GM23338 (cell line): ENCODE measurements around the gene CDC14B. TPM values are rescaled to one million over a fixed set of nuclear protein-coding genes. Genes with fewer than 3 reads are reported as not detected.

Experiments used
- ATAC-seq: fragments of 200-7000 bp; cut with Tn5 transposase; 3 replicates; pipeline ENCODE4 v1.9.1; 2020
- DNase-seq: peaks from one replicate; pipeline ENCODE4 v3.0.0-alpha.2; 2015; ENCODE audit warnings: low spot score
- H2AFZ ChIP-seq: fragments of 200-600 bp; sonication (generic); 2 replicates; pipeline ENCODE4 v1.8.0; 2016; ENCODE audit warnings: antibody characterized with exemption, mild to moderate bottlenecking, moderate library complexity
- H3F3A ChIP-seq: fragments of 200-600 bp; sonication (generic); replicated peaks from 2 replicates; pipeline ENCODE4 v1.8.0; 2017; ENCODE audit warnings: antibody characterized with exemption, mixed run types, low read depth
- H3K27ac ChIP-seq: fragments of 200-600 bp; sonication (generic); 2 replicates; pipeline ENCODE4 v1.6.1; 2016; ENCODE audit warnings: low read depth
- H3K27me3 ChIP-seq: fragments of 200-600 bp; sonication (generic); 2 replicates; pipeline ENCODE4 v1.8.0; 2016; ENCODE audit warnings: mild to moderate bottlenecking, mixed run types, moderate library complexity; ENCODE audit not compliant: insufficient read depth
- H3K36me3 ChIP-seq: fragments of 200-600 bp; sonication (generic); 2 replicates; pipeline ENCODE4 v1.8.0; 2016; ENCODE audit warnings: mild to moderate bottlenecking; ENCODE audit not compliant: insufficient read depth
- H3K4me1 ChIP-seq: fragments of 200-600 bp; sonication (generic); 2 replicates; pipeline ENCODE4 v1.8.0; 2016; ENCODE audit warnings: mild to moderate bottlenecking, moderate library complexity; ENCODE audit not compliant: insufficient read depth
- H3K4me2 ChIP-seq: fragments of 200-600 bp; sonication (generic); 2 replicates; pipeline ENCODE4 v1.7.1; 2017; ENCODE audit warnings: mixed run types
- H3K4me3 ChIP-seq: fragments of 200-600 bp; sonication (generic); 2 replicates; pipeline ENCODE4 v1.6.1; 2016; ENCODE audit warnings: mixed run types
- H3K79me2 ChIP-seq: fragments of 200-600 bp; sonication (generic); replicated peaks from 2 replicates; pipeline ENCODE4 v1.8.0; 2017; ENCODE audit warnings: mild to moderate bottlenecking; ENCODE audit not compliant: insufficient read depth
- H3K9me2 ChIP-seq: fragments of 200-600 bp; sonication (generic); 2 replicates; pipeline ENCODE4 v1.8.0; 2017; ENCODE audit not compliant: insufficient read depth
- H4K20me1 ChIP-seq: fragments of 200-600 bp; sonication (generic); replicated peaks from 2 replicates; pipeline ENCODE4 v1.8.0; 2017; ENCODE audit warnings: mild to moderate bottlenecking; ENCODE audit not compliant: insufficient read depth
- H3K27ac Mint-ChIP-seq: 2 replicates; pipeline ENCODE4 v1.8.0; 2020; ENCODE audit warnings: inconsistent platforms, mild to moderate bottlenecking, moderate library complexity, mixed read lengths
- H3K27me3 Mint-ChIP-seq: 3 replicates; pipeline ENCODE4 v1.8.0; 2022; ENCODE audit warnings: low read depth, mild to moderate bottlenecking, moderate library complexity, mixed read lengths, inconsistent platforms; ENCODE audit not compliant: insufficient read depth, poor library complexity
- H3K36me3 Mint-ChIP-seq: 3 replicates; pipeline ENCODE4 v1.8.0; 2021; ENCODE audit warnings: low read depth, mild to moderate bottlenecking, inconsistent platforms, moderate library complexity, mixed read lengths
- H3K4me1 Mint-ChIP-seq: 3 replicates; pipeline ENCODE4 v1.8.0; 2020; ENCODE audit warnings: mild to moderate bottlenecking, inconsistent platforms, mixed read lengths
- H3K4me3 Mint-ChIP-seq: 3 replicates; pipeline ENCODE4 v1.8.0; 2021; ENCODE audit warnings: moderate library complexity, mild to moderate bottlenecking, inconsistent platforms, mixed read lengths
- H3K9me3 Mint-ChIP-seq: 3 replicates; pipeline ENCODE4 v1.8.0; 2020; ENCODE audit warnings: moderate library complexity, mild to moderate bottlenecking, inconsistent platforms, mixed read lengths
- CREB1 ChIP-seq: fragments of 250-450 bp; sonication (Bioruptor Pico); IDR thresholded peaks from 2 replicates; pipeline ENCODE4 v1.5.0; 2020; ENCODE audit warnings: low read depth, mild to moderate bottlenecking, moderate library complexity
- CTCF ChIP-seq, 2 experiments: fragments of 200-600 bp in 1 of 2; sonication (generic) in 1 of 2; conservative IDR thresholded peaks; 2 replicates each; pipeline versions ENCODE4 v1.5.1 to v1.6.1; 2016 to 2017; ENCODE audit warnings: antibody characterized with exemption in 2 of 2, low read depth in 2 of 2, mild to moderate bottlenecking in 2 of 2, moderate library complexity in 1 of 2
- ETS1 ChIP-seq: IDR thresholded peaks from 2 replicates; pipeline ENCODE4 v1.6.1; 2016; ENCODE audit warnings: antibody characterized with exemption
- EZH2 ChIP-seq: fragments of 200-600 bp; sonication (generic); IDR thresholded peaks from one replicate; pipeline ENCODE4 v1.8.0; 2017; ENCODE audit warnings: antibody characterized with exemption, mild to moderate bottlenecking, low read depth; ENCODE audit not compliant: unreplicated experiment
- EZH2phosphoT487 ChIP-seq: fragments of 200-600 bp; sonication (generic); IDR thresholded peaks from one replicate; pipeline ENCODE4 v1.8.1; 2018; ENCODE audit warnings: antibody characterized with exemption; ENCODE audit not compliant: unreplicated experiment
- JUNB ChIP-seq: IDR thresholded peaks from one replicate; pipeline ENCODE4 v1.6.1; 2016; ENCODE audit warnings: antibody characterized with exemption; ENCODE audit not compliant: unreplicated experiment
- NANOG ChIP-seq: IDR thresholded peaks from 2 replicates; pipeline ENCODE4 v1.6.1; 2016; ENCODE audit warnings: antibody characterized with exemption, borderline replicate concordance
- POLR2AphosphoS5 ChIP-seq: IDR thresholded peaks from 2 replicates; pipeline ENCODE4 v1.6.1; 2016; ENCODE audit warnings: antibody characterized with exemption, low read depth
- STAT1 ChIP-seq: IDR thresholded peaks from one replicate; pipeline ENCODE4 v1.6.1; 2016; ENCODE audit warnings: antibody characterized with exemption; ENCODE audit not compliant: unreplicated experiment
- ZNF114 ChIP-seq: fragments of 250-450 bp; sonication (Bioruptor Pico); IDR thresholded peaks from 2 replicates; pipeline ENCODE4 v1.5.0; 2020; ENCODE audit warnings: mild to moderate bottlenecking, moderate library complexity
- ZNF462 ChIP-seq: fragments of 250-450 bp; sonication (Bioruptor Pico); IDR thresholded peaks from 2 replicates; pipeline ENCODE4 v1.5.0; 2020; ENCODE audit warnings: mild to moderate bottlenecking, moderate library complexity
- polyA plus RNA-seq: library from polyadenylated mRNA; unstranded; fragments of >200 nt; fragmentation: Nextera tagmentation; extraction: Ambion mirVana; gene quantifications from 2 replicates; pipeline ENCODE4 v1.2.1, GENCODE V29; 2016
- total RNA-seq: library from RNA; depleted of rRNA; stranded (reverse); fragments of >200 nt; shearing (Covaris generic); gene quantifications from 2 replicates; pipeline ENCODE4 v1.2.3, GENCODE V29; 2014

Gene CDC14B
- total and polyA plus RNA-seq, 2 experiments from 2014 or later: 12.2 to 52.1 TPM

- H3K36me3 ChIP-seq: peaks cover 4% of the 10 kb centered on the region; the same call in 1 of the 2 replicates
- Mint-ChIP-seq H3K9me3 (no peaks in the 10 kb centered on the region; the same call in 2 of the 3 replicates), H3K4me3 (no peak overlapping the region), H3K4me1 (no peaks in the 10 kb centered on the region), H3K27ac (no peak overlapping the region), H3K27me3 (no peaks in the 10 kb centered on the region), H3K36me3 (peaks cover 27% of the 10 kb centered on the region; the same call in 2 of the 3 replicates)
- no peak overlapping the region for H3K4me3 ChIP-seq
- no peak for DNase-seq
- no peak for TF ChIP-seq POLR2AphosphoS5
- TF ChIP-seq EZH2: no peak
- TF ChIP-seq ETS1: no peak
- no peak for TF ChIP-seq CREB1 (CRISPR knock-in tag)
- TF ChIP-seq JUNB: no peak
- H3K4me2 ChIP-seq: no peak overlapping the region
- no peaks in the 10 kb centered on the region for H3K79me2 ChIP-seq
- ATAC-seq: no peak
- no peaks in the 10 kb centered on the region for H3K27me3 ChIP-seq
- no peak overlapping the region for H3K27ac ChIP-seq
- no peaks in the 10 kb centered on the region for H3K4me1 ChIP-seq
- no peaks in the 10 kb centered on the region for H3F3A ChIP-seq
- H2AFZ ChIP-seq: no peak overlapping the region
- no peaks in the 10 kb centered on the region; the same call in 1 of the 2 replicates for H4K20me1 ChIP-seq
- H3K9me2 ChIP-seq: no peaks in the 10 kb centered on the region
Measured at GRCh38 chr9:96487949-96488348, 131.7 kb downstream of the CDC14B start.

GRCh38 chr9:96487029-96487396 lies 132.6 kb downstream of the CDC14B start:
- Mint-ChIP-seq H3K36me3 (peaks cover 27% of the 10 kb centered on the region; the same call in 2 of the 3 replicates), H3K4me1 (no peaks in the 10 kb centered on the region), H3K27me3 (no peaks in the 10 kb centered on the region), H3K9me3 (no peaks in the 10 kb centered on the region; the same call in 2 of the 3 replicates), H3K27ac (no peak overlapping the region), H3K4me3 (no peak overlapping the region)
- H3K4me1 ChIP-seq: no peaks in the 10 kb centered on the region
- no peak overlapping the region for H2AFZ ChIP-seq
- H3K27me3 ChIP-seq: no peaks in the 10 kb centered on the region
- DNase-seq (no peak), ATAC-seq (no peak)
- no peak overlapping the region for H3K4me3 ChIP-seq
- peaks cover 4% of the 10 kb centered on the region; the same call in 1 of the 2 replicates for H3K36me3 ChIP-seq
- no peaks in the 10 kb centered on the region for H3F3A ChIP-seq
- no peak overlapping the region for H3K27ac ChIP-seq
- no peaks in the 10 kb centered on the region for H3K79me2 ChIP-seq
- no peaks in the 10 kb centered on the region; the same call in 1 of the 2 replicates for H4K20me1 ChIP-seq
- no peaks in the 10 kb centered on the region for H3K9me2 ChIP-seq
- H3K4me2 ChIP-seq: no peak overlapping the region
- TF ChIP-seq CREB1 (CRISPR knock-in tag) (no peak), ZNF114 (CRISPR knock-in tag) (no peak), STAT1 (no peak), POLR2AphosphoS5 (no peak), EZH2phosphoT487 (no peak), NANOG (no peak), EZH2 (no peak), JUNB (no peak), ETS1 (no peak), ZNF462 (CRISPR knock-in tag) (no peak), CTCF (conservative IDR thresholded peaks at IDR 0.05; ENCODE audit: low read depth in 2 of 2) (no peak)
